HG03025 (cell line): ENCODE data around the gene SNAPC2.

Experiments
- ATAC-seq: cut with Tn5 transposase; IDR thresholded peaks from one replicate; pipeline ENCODE4 v1.9.1; 2021; ENCODE audit warnings: mild to moderate bottlenecking, moderate library complexity; ENCODE audit not compliant: unreplicated experiment, low FRiP score

SNAPC2 gene, protein sequence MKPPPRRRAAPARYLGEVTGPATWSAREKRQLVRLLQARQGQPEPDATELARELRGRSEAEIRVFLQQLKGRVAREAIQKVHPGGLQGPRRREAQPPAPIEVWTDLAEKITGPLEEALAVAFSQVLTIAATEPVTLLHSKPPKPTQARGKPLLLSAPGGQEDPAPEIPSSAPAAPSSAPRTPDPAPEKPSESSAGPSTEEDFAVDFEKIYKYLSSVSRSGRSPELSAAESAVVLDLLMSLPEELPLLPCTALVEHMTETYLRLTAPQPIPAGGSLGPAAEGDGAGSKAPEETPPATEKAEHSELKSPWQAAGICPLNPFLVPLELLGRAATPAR

DNA sequence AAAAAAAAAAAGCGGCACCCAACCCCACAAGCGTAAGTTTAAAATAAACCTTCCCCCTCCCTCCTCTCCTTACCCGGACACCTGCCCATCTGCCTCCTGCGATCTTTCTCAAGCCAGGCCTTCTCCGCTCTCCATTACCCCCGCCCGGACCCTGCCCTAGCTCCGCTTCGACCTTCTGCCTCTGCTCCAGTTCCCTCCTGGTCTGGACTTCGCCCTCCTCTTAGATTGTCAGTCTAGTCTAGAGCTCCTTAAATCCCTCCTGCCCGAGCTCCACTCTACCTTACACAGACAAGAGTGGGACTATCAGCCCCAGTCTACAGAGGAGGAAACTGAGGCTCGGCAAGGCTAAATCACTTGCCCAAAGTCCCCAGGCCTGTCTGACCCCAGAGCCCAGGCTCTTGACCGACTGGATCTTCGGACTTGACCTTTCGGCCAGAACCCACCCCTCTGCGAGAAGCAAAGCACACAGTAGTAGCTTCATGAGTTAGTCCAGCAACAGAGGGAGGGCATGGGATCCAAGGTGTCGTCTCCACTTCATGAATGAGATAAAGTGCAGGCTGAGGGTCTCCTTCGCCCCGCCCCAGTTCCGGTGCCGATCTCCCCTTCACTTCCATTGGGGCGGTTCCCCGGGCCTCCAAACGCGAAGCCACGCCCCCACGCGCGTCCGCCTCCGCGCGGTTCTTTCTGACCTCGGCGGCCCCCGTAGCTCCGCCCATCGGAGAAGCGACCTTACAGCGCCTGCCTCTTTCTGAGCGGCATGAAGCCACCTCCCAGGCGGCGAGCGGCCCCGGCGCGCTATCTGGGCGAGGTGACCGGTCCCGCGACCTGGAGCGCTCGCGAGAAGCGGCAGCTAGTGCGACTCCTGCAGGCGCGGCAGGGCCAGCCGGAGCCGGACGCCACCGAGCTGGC, at the start of gene SNAPC2:
Gene SNAPC2 (plus strand): TSS at position 729 of the 909 bp plus-strand sequence. CDS start 29 bp downstream, at position 758.
- peak; percentile 35 for ATAC-seq

DNA sequence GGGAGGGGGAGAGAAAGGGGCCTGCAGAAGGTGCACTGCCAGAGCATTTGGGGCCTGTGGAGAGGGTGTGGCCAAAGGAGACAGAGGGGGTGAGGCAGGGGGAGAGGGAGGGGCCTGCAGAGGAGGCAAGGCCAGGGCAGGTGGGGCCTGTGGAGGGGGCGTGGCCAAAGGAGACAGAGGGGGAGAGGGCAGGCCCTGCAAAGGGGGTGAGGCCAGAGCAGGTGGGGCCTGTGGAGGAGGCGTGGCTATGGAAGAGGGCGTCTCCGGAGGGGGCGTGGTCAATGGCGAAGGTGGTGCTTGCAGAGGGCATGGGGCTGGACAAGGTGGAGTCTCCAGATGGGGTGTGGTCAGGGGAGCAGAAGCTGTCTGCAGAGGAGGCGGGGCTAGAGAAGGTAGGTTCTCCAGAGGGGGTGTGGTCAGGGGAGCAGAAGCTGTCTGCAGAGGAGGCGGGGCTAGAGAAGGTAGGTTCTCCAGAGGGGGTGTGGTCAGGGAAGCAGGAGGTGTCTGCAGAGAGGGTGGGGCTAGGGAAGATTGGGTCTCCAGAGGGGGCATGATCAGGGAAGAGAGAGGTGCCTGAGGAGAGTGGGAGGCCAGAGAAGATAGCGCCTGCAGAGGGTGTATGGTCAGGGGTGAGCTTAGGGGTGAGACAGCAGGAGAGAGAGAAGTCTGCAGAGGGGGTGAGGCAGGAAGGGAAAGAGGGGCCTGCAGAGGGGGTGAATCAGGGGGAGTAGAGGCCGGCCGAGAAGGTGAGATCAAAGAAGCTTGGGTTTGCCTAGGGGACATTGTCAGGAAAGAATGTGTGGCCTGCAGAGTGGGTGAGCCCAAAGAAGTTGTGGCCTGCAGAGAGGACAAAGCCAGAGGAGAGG, 49.3 kb upstream of the SNAPC2 start:
- no peak for ATAC-seq

DNA sequence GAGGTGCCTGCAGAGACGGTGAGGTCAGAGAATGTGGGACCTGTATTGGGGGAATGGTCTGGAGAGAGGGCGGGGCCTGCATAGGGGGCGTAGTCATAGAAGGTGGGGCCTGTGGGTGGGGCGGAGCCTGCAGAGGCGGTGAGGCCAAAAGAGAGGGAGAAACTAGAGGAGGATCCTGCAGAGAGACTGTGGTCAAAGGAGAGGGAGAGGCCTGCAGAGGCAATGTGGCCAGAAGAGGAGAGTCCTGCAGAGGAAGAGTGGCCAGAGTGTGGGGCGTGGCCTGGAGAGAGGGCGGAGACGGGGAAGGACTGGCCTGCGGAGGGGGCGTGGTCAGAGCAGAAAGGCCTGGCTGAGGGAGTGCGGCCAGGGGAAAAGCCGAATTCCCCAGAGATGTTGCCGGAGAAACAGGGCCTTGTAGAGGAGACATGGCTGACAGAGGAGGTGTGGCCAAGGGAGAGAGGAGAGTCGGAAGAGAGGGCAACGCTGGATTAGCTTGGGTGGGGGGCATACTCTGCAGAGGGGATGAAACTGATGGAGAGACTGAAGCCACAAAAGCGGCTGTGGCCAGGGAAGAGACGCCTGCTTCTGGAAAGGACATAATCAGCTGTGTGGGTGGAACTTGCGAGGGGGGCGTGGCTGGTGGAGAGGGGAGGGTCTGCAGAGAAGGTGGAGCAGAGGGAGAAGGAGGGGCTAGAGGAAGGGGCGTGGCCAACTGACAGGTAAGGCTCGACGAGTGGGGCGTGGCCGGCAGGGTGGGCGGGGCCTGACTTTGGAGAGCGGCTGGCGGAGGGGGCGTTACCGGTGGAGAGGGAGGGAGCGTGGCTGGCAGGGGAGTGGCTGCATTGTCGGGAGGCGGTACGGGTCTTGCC, 48.5 kb upstream of the SNAPC2 start:
- ATAC-seq = no peak

DNA sequence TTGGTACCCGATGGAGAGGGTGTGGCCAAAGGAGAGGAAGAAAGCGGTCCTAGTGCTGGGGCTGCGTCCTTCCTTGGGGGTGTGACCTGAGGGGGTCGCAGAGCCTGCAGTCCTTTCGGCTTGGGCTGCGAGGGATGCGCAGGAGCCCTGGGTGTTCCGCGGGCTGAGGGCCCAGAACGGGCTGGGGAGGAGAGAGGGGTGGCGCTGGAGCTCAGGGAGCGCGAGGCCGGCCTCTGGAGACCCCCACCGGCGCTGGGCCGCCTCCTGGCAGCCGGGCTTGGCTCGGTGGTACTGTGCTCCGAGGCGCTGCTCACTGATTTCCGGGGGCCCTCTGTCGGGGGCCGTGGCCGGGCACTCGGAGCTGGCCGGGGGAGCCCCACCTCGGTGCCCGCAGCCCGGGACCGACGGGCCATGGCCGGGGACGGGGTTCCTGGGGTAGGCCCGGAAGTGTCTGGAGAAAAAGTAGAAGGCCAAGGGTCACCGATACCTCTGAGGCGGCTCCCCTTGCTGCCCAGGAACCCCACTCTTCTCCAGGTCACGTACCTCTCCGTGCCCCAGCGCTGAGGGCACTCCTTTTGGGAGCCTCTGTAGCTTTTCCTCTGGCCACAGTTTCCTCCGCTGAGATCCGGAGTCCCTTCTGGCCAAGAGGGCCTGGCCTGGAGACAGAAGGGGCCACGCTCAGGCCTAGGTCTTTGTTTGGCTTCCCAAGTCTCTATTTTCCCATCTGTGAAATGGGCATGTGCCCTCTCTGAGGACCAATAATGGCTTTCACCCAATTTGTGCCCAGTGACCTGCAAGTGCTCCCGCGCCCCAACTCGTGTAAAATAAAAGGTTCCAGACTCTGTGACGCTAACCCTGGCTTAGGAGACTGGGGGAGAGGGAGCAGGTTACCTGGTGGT, 47.6 kb upstream of the SNAPC2 start:
- ATAC-seq = no peak

DNA sequence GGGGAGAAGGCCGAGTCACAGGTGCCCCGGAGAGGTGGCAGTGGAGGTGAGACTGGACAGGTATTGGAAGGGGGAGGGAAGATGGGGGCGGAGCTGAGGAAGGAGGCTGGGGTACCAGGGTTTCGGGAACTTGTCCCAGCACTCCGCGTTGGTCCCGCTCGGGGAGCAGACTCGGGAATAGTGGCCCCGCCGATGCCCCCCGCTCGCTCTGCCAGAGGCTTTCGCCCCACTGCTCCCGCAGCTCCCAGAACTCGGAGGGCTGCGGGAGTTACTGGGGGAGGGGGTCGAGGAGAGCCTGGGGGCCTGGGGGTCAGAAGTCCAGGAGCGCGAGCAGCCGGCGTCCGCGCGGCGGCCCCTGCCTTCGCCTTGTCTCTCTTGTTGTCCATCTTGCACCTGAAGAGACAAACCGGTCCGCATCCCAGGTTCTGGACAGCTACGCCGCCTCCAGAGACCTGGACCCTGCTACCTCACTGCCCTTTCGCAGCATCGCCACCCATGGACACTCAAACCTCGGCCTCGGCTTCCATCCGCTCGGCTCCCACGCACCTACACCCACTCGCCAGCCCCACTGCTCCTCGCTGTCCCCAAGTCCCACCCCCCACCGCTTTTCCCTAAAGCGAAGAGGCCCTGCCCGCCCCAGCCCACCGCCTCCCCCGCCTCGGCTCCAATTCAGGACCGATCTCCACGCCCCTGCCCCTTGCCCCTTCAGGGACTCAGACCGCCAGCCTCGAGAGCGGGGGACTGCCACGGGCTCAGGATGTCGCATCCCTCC, 46.6 kb upstream of the SNAPC2 start:
- ATAC-seq = no peak

DNA sequence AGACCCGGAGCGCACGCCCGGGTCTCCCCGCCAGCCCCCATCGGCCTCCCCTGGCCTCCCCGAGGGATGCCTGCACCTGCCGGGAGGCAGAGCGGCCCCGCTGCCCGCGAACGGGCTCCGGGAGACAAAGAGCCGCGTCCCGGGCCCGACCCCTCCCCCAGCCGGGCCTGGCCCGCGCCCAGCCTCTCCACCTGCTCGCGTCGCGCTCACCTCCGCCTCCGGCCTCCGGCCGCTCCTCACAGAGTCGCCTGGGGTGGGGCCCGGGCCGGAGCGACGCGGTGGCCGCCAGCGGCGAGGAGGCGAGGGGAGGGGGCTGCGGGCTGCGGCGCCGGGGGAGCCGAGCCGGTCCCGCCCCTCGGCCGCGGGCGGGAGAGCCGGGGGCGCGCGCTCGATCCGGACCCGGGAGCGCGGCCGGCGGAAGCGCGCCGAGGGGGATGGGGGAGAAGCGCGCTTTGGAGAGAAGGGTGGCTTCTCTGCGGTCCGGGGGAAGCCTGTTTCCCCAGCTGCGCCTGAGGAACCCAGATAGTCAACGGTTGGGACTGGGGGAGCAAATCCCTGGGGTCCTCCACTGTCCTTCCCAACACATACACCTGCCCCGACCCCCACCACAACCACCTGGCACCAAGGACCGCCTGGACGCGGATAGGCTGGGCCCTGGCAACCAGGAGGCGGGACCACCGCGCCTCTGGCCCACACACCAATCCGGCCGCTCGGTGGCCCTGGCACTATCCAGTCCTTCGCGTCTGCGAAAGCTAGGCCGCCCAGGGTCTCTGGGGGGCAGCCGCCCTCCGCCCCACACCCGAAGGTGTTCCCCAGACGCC, 45.9 kb upstream of the SNAPC2 start, which contains the start of gene PRR36:
Gene PRR36 (minus strand): TSS at position 315 of the 821 bp plus-strand sequence. CDS start 701 bp downstream, outside the sequence.
- no peak for ATAC-seq

DNA sequence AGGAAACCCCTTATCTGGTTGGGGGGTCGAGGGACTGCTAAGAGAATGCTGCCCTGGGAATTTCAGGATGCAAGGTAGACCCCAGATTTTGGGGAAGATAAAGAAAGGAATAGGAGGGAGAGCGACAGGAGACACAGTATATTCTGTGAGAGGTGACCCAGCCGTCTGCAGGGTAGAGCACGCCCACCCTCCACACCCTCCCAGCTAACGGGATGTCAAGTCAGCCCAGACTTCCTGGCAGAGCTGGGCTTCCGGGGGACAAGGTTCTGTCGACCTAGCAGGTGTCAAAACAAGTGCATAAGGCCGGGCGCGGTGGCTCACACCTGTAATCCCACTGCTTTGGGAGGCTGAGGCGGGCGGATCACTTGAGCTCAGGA, 45.3 kb upstream of the SNAPC2 start:
- no peak for ATAC-seq

DNA sequence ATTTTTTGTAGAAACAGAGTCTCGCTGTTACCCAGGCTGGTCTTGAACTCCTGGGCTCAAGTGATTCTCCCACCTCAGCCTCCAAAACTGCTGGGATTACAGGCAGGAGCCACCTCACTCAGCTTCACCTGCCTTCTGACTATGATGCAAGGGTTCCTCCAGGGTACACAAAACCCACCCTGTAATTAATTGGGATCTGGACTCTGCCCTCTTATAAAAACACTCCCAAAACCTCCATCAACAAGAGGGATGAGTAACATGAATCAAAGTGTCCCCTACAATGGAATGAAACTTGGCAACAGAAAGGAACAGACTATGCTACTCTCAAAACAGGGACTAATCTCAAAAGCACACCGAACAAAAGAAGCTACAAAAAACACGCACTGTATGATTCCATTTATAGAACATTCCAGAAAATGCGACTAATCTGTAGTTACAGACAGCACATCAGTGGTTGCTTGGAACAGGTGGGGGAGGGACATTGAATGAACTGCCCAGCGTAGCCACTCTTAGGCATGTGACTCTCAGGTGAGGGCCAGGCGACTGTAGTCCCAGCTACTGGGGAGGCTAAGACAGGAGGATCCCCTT, 42.8 kb upstream of the SNAPC2 start:
- ATAC-seq = no peak

DNA sequence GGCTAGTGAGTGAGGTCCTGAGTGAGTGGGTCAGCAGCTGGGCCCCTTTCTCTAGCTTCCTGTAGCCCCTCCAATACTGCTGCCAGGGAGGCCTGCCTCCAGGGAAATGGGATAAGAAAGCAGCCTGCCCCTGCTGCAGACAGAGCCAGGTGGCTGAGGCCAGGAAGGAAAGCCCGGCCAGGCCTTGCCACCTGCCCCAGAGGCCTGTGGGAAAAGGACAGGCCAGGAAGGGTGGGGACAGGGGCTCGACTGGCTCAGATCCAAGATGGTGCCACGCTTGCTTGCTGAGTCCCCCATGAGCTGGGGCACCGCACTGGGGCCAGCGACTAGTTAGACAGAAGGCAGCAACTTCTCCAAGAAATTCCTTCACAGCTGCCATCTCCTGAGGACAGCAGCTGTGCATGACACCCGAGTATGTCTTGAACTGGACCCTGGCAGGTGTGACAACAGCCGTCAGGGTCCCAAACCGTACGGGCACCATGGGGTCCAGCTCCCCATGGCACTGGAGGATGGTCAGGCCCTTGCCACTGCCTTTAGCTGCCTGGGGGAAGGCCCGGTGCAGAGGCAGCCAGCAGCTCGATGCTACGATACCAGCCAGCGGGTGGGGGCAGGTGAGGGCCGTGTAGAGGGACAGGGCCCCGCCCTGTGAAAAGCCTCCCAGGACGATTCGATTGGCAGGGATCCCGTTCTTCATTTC, 40.9 kb upstream of the SNAPC2 start:
- no peak for ATAC-seq

DNA sequence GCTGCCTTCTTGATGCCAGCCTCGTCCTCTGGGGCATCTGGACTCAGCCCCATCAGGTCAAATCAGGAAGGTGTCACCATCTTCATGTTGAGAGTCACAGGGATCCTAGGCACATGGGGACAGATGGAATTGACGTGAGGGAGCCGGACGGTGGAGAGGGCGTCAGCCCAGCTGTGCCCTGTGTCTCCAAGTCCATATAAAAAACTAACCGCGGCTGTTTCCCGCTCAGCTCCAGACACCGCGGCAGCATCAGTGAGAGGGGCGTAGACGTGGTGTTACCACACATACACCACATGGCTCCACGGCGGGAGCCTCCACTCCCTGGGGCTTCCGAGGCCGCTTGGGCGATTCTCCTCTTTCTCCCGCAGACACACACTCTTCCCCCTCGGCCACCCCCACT, 40.3 kb upstream of the SNAPC2 start:
- no peak for ATAC-seq

DNA sequence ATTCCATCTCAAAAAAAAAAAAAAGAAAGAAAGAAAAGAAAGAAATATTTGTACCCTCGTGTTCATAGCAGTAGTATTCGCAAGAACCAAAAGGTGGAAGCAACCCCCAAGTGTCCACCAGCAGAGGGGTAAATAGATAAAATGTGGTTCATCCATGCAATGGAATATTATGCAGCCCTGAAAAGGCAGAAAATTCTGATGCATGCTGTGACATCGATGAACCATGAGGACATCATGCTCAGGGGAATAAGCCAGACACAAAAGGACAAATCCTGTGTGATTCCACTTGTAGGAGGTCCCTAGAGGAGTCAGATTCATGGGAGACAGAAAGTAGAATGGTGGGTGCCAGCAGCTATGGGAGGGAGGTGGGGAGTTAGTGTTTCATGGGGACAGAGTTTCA, 38.2 kb upstream of the SNAPC2 start:
- ATAC-seq = no peak

DNA sequence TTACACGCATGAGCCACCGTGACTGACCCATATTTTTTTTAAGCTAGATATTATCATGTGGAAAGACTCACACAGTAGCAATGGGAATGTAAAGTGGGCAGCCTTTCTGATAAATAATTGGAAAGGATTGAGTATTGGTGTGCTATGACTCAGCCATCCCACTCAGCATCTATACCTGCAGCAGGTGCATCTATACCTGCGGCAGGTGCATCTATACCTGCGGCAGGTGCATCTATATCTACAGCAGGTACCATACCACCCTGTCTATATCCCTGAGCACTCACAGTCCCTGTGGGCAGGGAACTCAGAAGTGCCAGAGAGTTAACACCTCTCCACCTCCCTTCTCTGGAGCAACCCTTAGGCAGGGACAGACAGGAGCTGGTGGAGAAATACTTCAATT, 37.0 kb upstream of the SNAPC2 start:
- no peak for ATAC-seq

DNA sequence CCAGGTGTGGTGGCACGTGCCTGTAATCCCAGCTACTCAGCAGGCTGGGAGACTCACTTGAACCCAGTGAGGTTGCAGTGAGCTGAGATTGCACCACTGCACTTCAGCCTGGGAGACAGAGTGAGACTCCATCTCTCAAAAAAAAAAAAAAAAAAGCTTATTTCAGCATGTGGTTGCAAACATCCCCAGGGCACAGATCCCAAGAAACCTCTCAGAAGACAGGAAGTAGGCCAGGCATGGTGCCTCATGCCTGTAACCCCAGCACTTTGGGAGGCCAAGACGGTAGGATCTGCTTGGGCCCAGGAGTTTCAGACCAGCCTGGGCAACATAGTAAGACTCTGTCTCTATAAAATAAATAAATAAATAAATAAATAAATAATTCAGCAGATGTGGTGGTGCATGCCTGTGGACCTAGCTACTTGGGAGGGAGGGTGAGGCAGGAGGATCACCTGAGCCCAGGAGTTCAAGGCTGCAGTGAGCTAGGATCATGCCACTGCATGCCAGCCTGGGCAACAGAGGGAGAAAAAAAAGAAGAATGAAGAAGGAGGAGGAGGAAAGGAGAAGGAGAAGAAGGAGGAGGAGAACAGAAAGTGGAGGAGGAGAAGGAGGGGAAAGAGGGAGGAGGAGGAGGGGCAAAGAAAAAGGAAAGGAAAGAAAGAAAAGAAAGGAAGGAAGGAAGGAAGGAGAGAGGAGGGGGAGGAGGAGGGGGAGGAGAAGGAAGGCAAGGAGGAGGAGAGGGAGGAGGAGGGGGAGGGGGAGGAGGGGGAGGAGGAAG, 36.2 kb upstream of the SNAPC2 start:
- no peak for ATAC-seq

DNA sequence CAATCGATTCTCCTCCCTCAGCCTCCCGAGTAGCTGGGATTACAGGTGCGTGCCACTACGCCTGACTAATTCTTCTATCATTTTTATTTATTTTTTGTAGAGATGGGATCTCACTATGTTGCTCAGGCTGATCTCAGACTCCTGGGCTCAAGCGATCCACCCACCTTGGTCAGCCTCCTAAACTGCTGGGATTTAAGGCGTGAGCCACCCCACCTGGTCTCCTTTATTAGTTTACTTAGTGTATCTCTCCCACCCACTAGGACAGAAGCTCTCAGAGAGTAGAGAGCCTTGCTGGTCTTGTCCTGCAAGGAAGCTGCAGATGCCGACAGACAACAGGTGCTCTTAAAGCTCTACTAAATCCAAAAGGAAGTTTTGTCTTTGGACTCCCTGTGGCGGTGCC, 34.3 kb upstream of the SNAPC2 start:
- ATAC-seq = no peak

DNA sequence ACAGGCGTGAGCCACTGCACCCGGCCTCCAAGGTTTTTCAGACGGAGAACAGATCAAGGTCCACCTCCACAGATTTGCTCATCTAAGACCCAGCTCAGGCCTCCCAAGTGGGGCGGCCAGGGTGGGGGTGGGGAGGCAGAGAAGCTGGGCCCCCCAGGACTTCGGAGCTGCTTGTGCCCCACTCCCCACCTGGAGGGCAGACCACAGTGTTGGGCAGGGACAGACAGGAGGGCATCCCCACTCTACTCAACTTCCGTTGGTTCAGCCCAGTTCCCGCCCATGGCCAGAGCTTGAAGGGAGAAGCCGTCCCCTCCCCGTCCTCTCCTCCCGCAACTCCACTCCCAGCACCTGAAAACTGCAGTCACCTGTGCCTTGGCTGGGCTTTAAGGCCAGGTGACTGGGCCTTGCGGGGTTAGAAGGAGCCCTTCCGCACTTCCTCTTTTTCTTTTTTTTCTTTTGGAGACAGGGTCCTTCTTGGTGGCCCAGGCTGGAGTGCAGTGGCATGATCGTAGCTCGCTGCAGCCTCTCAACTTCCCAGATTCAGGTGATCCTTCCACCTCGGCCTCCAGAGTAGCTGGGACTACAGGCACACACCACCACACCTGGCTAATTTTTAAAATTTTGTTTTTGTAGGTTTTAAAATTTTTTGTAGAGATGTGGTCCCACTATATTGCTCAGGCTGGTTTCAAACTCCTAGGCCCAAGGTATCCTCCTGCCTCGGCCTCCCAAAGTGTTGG, 32.6 kb upstream of the SNAPC2 start:
- no peak for ATAC-seq
